NCI-H146 (cell line): Measurements from ENCODE around the gene ROGDI.

Source experiments
- DNase-seq: peaks from one replicate; lab custom pipeline; 2025; lab: John Stamatoyannopoulos, UW

The ROGDI gene, protein sequence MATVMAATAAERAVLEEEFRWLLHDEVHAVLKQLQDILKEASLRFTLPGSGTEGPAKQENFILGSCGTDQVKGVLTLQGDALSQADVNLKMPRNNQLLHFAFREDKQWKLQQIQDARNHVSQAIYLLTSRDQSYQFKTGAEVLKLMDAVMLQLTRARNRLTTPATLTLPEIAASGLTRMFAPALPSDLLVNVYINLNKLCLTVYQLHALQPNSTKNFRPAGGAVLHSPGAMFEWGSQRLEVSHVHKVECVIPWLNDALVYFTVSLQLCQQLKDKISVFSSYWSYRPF

DNA sequence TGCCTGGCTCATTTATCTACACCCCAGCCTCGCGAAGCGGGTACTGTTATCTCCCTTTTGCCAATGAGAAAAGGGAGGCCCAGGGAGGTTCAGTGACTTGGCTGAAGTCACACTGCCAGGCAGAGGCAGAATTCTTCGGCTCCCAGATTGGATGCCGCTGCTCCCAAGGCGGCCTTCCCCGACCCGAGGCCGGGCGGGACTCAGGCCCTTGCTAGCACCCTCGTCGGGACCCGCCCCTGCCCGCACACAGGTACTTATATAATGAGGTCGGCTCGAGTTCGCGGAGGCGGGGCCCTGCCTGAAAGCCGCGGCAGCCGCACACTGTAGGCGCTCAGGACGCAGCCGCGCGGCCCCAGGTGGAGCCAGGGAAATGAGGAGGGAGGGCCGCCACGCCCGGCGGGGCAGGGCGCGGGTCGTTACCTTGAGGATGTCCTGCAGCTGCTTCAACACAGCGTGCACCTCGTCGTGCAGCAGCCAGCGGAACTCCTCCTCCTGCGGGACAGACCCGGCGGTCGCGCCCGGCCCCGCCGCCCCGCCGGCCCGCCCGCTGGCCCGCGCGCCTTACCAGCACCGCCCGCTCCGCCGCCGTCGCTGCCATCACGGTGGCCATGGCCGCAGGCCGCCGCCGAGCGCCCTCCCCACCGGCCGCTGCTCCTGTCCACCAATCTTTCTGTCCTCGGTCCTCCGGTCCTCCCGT, at the start of gene ROGDI:
TSS of gene ROGDI (minus strand) at position 672 of the 697 bp plus-strand sequence. CDS start at position 610, 62 bp downstream.
- DNase-seq = peak; percentile 96

- DNase-seq = no peak
Observed at GRCh38 chr16:4850211-4850610, 47.8 kb upstream of the ROGDI start.

GRCh38 chr16:4847774-4848587, 45.5 kb upstream of the ROGDI start:
- DNase-seq = peak; percentile 55

DNA sequence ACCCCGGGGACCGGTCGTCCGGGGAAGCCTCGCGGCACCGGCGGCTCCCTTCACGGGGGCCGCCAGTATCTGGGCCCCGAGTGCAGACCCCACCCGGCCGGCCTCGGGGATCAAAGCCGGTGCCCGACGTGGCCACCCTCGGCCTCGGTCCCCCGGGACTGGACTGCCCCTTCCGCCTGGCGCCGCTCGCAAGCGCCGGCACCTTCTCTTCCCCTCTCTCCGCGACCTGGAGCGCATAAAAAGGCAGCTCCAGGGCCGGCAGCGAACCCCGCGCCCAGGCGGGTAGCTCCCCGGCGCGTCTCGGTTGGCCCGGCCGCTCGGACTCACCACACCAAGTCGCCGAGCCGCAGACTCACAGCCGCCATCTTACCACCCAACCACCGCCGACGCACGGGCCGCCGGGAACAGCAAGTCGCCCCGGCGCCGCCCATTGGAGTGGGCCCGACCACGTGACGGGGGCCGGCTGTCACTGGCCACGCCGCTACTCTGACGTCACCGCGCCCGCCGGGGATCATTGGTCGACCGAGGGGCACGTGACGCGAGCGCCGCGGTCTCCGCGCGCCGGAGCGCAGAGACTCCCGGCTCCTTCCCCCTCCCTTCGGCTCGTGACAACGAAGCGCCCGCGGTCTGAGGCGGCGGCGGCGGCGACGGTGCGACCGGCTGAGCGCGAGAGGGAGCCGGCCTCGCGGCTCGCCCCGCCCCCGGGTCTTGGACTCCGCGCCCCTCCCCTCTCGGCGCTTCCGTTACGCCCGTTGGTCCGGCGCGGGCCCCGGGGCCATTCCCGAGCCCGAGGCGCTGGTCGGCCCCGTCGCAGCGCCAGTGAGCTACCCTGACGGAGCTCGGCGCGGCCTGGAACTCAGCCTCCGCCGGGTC, 44.7 kb upstream of the ROGDI start, which contains the start of the genes GLYR1 and UBN1:
TSS of gene GLYR1 (minus strand) at position 388 of the 873 bp plus-strand sequence. CDS start at position 365, 23 bp downstream.
TSS of gene UBN1 (plus strand) at position 581 of the 873 bp plus-strand sequence. CDS start 5,437 bp downstream, outside the sequence.
- peak; percentile 98 for DNase-seq

DNA sequence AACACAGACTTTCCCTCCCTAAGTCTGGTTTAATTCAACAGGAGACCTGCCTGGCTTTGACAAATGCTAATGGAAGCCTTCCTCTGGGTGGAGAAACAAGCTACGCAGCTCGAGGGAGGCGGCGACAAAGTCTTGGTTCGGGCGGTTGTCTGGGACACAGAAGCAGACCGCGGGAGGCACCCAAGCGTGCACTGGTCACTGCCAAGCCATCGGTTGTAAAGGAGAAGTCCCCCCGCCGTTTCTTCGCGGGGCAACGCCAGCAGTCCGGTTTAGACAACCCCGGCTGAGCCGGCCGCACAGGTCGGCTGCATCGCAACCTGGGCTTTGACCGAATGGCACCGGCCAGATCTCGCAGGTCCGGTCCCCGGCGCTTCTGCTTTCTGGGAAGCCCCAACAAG, 44.1 kb upstream of the ROGDI start:
- DNase-seq = peak; percentile 66

- DNase-seq = no peak
Observed at GRCh38 chr16:4840984-4841383, 38.6 kb upstream of the ROGDI start.

DNA sequence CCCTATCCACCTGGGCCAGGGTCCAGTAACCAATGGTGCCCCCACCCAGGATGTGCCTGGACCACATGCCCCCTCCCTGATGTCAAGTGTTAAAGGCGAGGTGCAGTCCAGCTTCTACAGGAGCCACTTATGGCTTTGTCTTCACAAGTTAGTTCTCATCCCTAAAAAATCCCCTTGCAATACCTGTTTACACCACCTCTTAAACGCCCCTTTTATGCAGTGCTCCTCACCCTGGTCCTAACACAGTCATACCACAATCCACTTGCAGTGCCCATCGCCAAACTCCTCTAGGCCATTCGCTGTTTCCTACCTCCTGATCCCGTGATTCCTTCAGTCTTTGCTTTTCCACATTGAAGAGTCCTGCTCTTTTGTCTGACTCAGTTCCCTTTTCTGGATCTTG, 37.5 kb upstream of the ROGDI start:
- no peak for DNase-seq

- no peak for DNase-seq
Observed at GRCh38 chr16:4837733-4838501, 35.5 kb upstream of the ROGDI start.

DNA sequence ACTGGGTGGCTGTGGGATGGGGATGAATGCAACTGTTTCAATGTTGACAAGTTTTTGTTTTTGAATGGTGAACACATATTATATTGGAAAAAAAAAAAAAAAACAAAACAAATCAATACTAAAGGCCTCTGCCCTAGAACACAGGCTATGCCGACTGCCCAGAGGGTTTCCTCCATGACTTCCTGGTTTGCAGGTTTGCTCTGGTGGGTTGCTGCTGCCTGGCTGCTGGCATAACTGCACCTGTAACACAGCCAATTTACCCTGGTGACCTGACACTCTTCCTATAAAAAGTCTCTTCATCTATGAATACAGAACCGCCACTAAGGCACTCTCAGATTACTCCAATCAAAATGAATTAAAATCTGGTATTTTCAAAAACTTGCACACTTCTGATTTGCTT, 34.3 kb upstream of the ROGDI start:
- DNase-seq = no peak

DNA sequence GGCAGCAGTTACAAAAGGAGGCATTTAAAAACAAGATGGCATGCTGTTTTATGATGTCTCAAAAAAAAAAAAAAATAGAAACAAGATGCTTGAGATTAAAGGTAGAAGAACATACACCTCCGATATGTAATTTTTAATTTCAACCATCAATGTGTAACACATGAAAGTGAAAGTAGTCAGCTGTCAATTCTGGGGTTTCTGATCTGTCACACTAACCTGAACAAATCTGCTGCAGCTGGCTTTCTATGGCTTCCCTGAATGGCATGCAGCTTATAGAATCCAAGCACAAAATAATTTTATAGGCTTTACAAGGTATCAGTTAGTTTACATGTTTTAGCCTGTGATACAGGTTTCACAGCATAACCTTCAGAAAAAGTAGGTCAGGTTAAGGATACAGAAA, 31.2 kb upstream of the ROGDI start:
- DNase-seq = no peak

DNA sequence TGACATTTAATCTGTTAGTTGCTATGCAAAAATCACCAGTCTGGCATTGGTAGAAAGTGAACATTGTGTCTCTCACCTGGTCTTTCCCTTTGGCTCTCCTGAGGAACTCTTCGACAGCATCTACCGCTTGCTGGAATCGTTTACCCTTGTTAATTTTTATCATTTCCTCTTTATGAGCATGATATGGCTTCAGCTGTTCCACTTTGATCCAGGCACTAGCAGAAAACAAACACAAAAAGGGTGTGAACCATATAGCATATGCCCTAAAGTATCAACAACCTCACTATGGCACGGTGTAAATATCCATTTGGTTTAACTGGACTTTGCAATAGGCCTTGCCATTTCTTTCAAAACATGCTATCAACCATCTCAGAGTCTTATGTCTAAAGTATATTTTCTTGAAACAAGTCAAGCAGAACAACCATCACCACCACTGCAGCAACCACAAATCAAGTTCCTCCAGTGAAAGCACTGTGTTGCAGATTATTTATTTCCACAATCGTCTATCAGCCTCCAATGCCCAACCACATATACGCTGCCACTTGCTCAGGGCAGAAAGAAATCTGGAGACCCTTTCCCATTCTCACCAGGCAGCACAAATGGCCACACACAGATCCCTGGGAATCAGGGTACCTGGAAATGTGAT, 30.4 kb upstream of the ROGDI start:
- DNase-seq = no peak

DNA sequence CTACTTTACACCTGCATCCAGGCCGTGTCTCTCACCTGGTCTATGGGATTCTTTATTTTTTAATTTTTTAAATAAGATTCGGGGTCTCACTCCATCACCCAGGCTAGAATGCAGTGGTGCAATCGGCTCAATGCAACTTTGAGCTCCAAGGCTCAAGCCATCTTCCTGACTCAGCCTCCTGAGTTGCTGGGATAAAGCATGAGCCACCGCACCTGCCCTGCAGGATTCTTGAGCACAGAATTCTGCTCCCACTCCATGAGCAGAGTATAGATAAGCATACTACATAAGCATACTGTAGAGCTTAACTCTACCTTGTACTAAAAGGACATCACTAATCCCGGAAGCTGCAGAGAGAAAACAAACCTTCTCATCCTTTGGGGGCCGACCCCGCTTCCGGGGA, 29.2 kb upstream of the ROGDI start:
- no peak for DNase-seq

DNA sequence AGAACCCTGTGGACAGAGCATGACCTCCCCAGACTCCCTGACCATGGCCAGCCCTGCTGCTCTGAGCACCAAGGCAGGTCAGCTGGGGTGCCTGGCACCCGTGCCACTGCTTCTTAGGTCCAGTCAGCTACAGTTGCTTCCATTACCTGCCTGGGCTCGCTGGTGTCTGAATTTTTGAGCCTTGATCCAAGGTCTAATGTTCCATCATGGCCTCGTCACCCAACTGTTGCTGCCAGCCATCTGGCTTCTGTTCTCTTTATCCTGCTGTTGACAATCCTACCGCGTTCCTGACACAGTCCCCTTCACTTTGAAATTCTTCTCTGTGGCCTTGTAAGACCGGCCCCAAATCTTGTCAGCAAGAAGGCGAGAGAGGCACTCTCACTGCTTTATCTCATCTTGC, 28.0 kb upstream of the ROGDI start:
- DNase-seq = no peak

- DNase-seq = no peak
Observed at GRCh38 chr16:4828567-4829321, 26.3 kb upstream of the ROGDI start.

- no peak for DNase-seq
Observed at GRCh38 chr16:4826980-4827379, 24.5 kb upstream of the ROGDI start.

- DNase-seq = no peak
Observed at GRCh38 chr16:4826526-4826925, 24.1 kb upstream of the ROGDI start.

- no peak for DNase-seq
Observed at GRCh38 chr16:4825196-4825595, 22.8 kb upstream of the ROGDI start.

DNA sequence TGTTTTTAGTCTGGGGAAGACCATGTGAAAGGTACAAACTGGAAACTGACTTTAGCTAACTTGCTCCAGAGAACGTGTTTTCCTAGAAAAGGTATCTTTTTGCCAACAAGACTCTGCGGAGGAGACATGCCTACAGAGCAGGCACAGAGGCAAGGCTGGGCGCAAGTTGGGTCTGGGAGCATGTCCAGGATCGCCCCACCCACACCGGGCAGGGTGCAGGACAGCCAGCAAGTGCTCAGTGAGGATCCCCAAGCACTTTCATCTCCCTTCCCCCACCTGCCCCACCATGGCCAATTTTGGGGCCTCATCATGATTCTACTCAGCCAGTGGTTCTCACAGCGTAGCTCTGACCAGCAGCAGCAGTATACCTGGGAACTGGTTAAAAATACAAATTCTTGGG, 18.2 kb upstream of the ROGDI start:
- DNase-seq = no peak

DNA sequence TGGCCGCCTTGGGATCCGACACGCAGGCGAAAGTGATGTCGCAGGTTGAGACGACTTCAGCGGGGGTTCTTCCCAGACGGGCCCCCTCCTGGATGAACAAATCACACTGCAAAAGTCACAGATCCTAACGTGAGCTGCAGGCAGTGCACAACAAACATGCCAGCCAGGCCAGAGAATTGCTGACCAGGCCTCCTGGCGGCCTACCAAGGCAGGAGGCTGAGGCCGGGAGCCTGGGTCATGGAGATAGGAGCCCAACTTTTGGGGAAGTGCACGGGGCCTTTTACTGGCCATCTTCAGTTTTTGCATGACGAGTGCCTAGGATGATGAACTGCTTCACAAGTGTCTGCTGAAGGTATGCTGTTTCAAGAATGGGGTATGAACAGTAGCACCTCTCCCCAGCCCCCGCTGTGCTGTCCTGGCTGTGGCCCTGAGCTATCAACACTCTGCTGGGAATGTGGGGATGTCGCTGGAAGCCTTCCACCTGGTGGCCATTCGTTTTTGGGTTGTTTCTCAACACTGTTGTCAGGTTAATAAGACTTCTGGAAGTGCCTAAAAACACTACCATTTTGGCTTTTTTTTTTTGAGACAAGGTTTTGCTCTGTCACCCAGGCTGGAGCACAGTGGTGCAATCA, 12.2 kb upstream of the ROGDI start:
- DNase-seq = no peak
